ENCODE measurements around the gene GATAD2A. TPM values are rescaled to one million over a fixed set of nuclear protein-coding genes. Genes with fewer than 3 reads are reported as not detected.

The GATAD2A gene
- total and polyA plus RNA-seq, 4 donors = 7.1 to 23.7 (median 18.2) TPM

- Histone ChIP-seq H3K4me3 (ENCODE audit: low read depth in 1 of 3, low read length in 3 of 3) (no peak overlapping the region), H3K9ac (ENCODE audit: low read depth in 1 of 2, low read length in 2 of 2) (no peak overlapping the region), H3K4me1 (ENCODE audit: control insufficient read depth in 4 of 4, insufficient read depth in 4 of 4, low read length in 3 of 4) (peaks cover 3 to 19% (median 10%) of the 10 kb centered on the region in 4 donors), H3K36me3 (ENCODE audit: control insufficient read depth in 4 of 4, insufficient read depth in 3 of 4, low read depth in 1 of 4, low read length in 3 of 4) (no peaks in the 10 kb centered on the region), H3K9me3 (ENCODE audit: control insufficient read depth in 4 of 4, low read length in 3 of 4) (no peaks in the 10 kb centered on the region), H3K27me3 (ENCODE audit: control insufficient read depth in 4 of 4, insufficient read depth in 4 of 4, low read length in 3 of 4) (no peaks in the 10 kb centered on the region), H3K27ac (ENCODE audit: low read depth in 1 of 2, low read length in 2 of 2) (no peak overlapping the region)
- no peak for DNase-seq (ENCODE audit: low spot score)
- TF ChIP-seq YY1 (IDR thresholded peaks at IDR 0.05) (no peak), HNF4A (conservative IDR thresholded peaks at IDR 0.05) (no peak), SP1 (IDR thresholded peaks at IDR 0.05) (no peak), NR2F2 (IDR thresholded peaks at IDR 0.05) (no peak), RAD21 (IDR thresholded peaks at IDR 0.05) (no peak), FOXA2 (IDR thresholded peaks at IDR 0.05) (no peak), HNF4G (IDR thresholded peaks at IDR 0.05) (no peak), FOXA1 (IDR thresholded peaks at IDR 0.05) (no peak), ZBTB33 (IDR thresholded peaks at IDR 0.05) (no peak), ATF3 (IDR thresholded peaks at IDR 0.05) (no peak), GABPA (IDR thresholded peaks at IDR 0.05 in 1 of 2, conservative IDR thresholded peaks at IDR 0.05 in 1 of 2) (no peak), REST (IDR thresholded peaks at IDR 0.05) (no peak), TAF1 (conservative IDR thresholded peaks at IDR 0.05) (no peak), MAX (IDR thresholded peaks at IDR 0.05) (no peak), RXRA (IDR thresholded peaks at IDR 0.05) (no peak), JUND (IDR thresholded peaks at IDR 0.05) (no peak)
- 96% methylated on average over 8 of the region's 8 CpGs for WGBS
These were observed 42.7 kb downstream of the GATAD2A start for GRCh38 chr19:19448238-19448544.

- Histone ChIP-seq H3K27me3 (ENCODE audit: control insufficient read depth in 4 of 4, insufficient read depth in 4 of 4, low read length in 3 of 4) (no peaks in the 10 kb centered on the region), H3K4me1 (ENCODE audit: control insufficient read depth in 4 of 4, insufficient read depth in 4 of 4, low read length in 3 of 4) (peaks cover 3 to 17% (median 6%) of the 10 kb centered on the region in 4 donors), H3K9ac (ENCODE audit: low read depth in 1 of 2, low read length in 2 of 2) (no peak overlapping the region), H3K4me3 (ENCODE audit: low read depth in 1 of 3, low read length in 3 of 3) (no peak overlapping the region), H3K36me3 (ENCODE audit: control insufficient read depth in 4 of 4, insufficient read depth in 3 of 4, low read depth in 1 of 4, low read length in 3 of 4) (no peaks in the 10 kb centered on the region), H3K27ac (ENCODE audit: low read depth in 1 of 2, low read length in 2 of 2) (peak overlapping the region in 1 of 2 donors; percentile 52), H3K9me3 (ENCODE audit: control insufficient read depth in 4 of 4, low read length in 3 of 4) (no peaks in the 10 kb centered on the region)
- no peak for DNase-seq (ENCODE audit: low spot score)
- 72% methylated on average over 13 of the region's 13 CpGs for WGBS
- TF ChIP-seq SP1 (IDR thresholded peaks at IDR 0.05) = no peak
- TF ChIP-seq RXRA (IDR thresholded peaks at IDR 0.05) = no peak
- no peak for TF ChIP-seq GABPA (IDR thresholded peaks at IDR 0.05 in 1 of 2, conservative IDR thresholded peaks at IDR 0.05 in 1 of 2)
- no peak for TF ChIP-seq FOXA2 (IDR thresholded peaks at IDR 0.05)
- no peak for TF ChIP-seq CTCF (IDR thresholded peaks at IDR 0.05; ENCODE audit: low read depth, low read length, missing input control)
- TF ChIP-seq HNF4G (IDR thresholded peaks at IDR 0.05) = no peak
- no peak for TF ChIP-seq EGR1 (IDR thresholded peaks at IDR 0.05; ENCODE audit: low read depth in 2 of 2)
- TF ChIP-seq ZBTB33 (IDR thresholded peaks at IDR 0.05) = no peak
- no peak for TF ChIP-seq MAX (IDR thresholded peaks at IDR 0.05)
- no peak for TF ChIP-seq TAF1 (conservative IDR thresholded peaks at IDR 0.05)
These were observed 46.2 kb downstream of the GATAD2A start for GRCh38 chr19:19451429-19452242.
